22Rv1 (cell line): ENCODE results near the gene GBA2.

Source experiments
- CTCF ChIP-seq: fragments of 450-650 bp; IDR thresholded peaks from 2 replicates; pipeline ENCODE4 v1.5.1; 2017; ENCODE audit warnings: mild to moderate bottlenecking
- ZFX ChIP-seq: fragments of 450-650 bp; IDR thresholded peaks from 2 replicates; pipeline ENCODE4 v1.6.1; 2017; ENCODE audit warnings: antibody characterized with exemption, borderline replicate concordance

GRCh38 chr9:35791297-35791921 is 42.4 kb upstream of the GBA2 start, which contains the start of gene NPR2:
- TF ChIP-seq CTCF (no peak), ZFX (no peak)
